HepG2 (cell line): ENCODE results near the gene CTSA. TPM values are rescaled to one million over a fixed set of nuclear protein-coding genes. Genes with fewer than 3 reads are reported as not detected.
A peak's percentile ranks its signal among the peaks of the same experiment; 100 is the strongest.

ENCODE experiments used
- BHLHE40 ChIP-seq: IDR thresholded peaks from 2 replicates; pipeline ENCODE4 v1.6.1; 2011; ENCODE audit warnings: low read length, improper control_type of control experiment
- CEBPZ ChIP-seq: IDR thresholded peaks from 2 replicates; pipeline ENCODE4 v1.6.1; 2012; ENCODE audit warnings: low read length, improper control_type of control experiment
- ELF3 ChIP-seq: IDR thresholded peaks from 2 replicates; pipeline ENCODE4 v1.6.1; 2016; ENCODE audit warnings: missing genetic modification reagents, missing compliant biosample characterization
- HNF4A ChIP-seq: sonication (generic); formaldehyde crosslinking; IDR thresholded peaks from 2 replicates; pipeline ENCODE4 v1.4.0; 2020; ENCODE audit warnings: missing genetic modification reagents
- PLRG1 ChIP-seq: fragments of 450-650 bp; conservative IDR thresholded peaks from 2 replicates; pipeline ENCODE4 v1.6.1; 2016
- PREB ChIP-seq: sonication (generic); formaldehyde crosslinking; IDR thresholded peaks from 2 replicates; pipeline ENCODE4 v1.4.0; 2020; ENCODE audit warnings: missing genetic modification reagents
- SKIL ChIP-seq: sonication (generic); formaldehyde crosslinking; IDR thresholded peaks from 2 replicates; pipeline ENCODE4 v1.8.0; 2022; ENCODE audit warnings: missing genetic modification reagents, mild to moderate bottlenecking, moderate library complexity, borderline replicate concordance
- TBL1XR1 ChIP-seq: fragments of 150-350 bp; IDR thresholded peaks from 2 replicates; pipeline ENCODE4 v1.6.1; 2014; ENCODE audit warnings: borderline replicate concordance, low read length; ENCODE audit not compliant: partially characterized antibody
- ZBTB1 ChIP-seq: sonication (generic); formaldehyde crosslinking; IDR thresholded peaks from 2 replicates; pipeline ENCODE4 v1.4.0; 2020; ENCODE audit warnings: missing genetic modification reagents, borderline replicate concordance
- ZBTB37 ChIP-seq: sonication (generic); formaldehyde crosslinking; IDR thresholded peaks from 2 replicates; pipeline ENCODE4 v1.4.0; 2020; ENCODE audit warnings: mild to moderate bottlenecking, missing genetic modification reagents
- ZBTB38 ChIP-seq: sonication (generic); formaldehyde crosslinking; IDR thresholded peaks from 2 replicates; pipeline ENCODE4 v1.5.1; 2020; ENCODE audit warnings: mild to moderate bottlenecking, missing genetic modification reagents
- ZFP1 ChIP-seq: IDR thresholded peaks from 2 replicates; pipeline ENCODE4 v1.6.1; 2016
- ZFP91 ChIP-seq: sonication (generic); formaldehyde crosslinking; IDR thresholded peaks from 2 replicates; pipeline ENCODE4 v1.9.0; 2022; ENCODE audit warnings: missing genetic modification reagents, mild to moderate bottlenecking, borderline replicate concordance
- ZNF703 ChIP-seq: sonication (generic); formaldehyde crosslinking; IDR thresholded peaks from 2 replicates; pipeline ENCODE4 v1.5.1; 2020; ENCODE audit warnings: missing genetic modification reagents, mild to moderate bottlenecking, moderate library complexity, borderline replicate concordance
- ZNF782 ChIP-seq: sonication (generic); formaldehyde crosslinking; IDR thresholded peaks from 2 replicates; pipeline ENCODE4 v1.4.0; 2020; ENCODE audit warnings: missing genetic modification reagents, mild to moderate bottlenecking, borderline replicate concordance
- polyA plus RNA-seq, 8 experiments: library from polyadenylated mRNA; depleted of rRNA in 3 of 8; stranded (reverse) in 7 of 8; unstranded in 1 of 8; fragments of >200 nt; fragmentation: Illumina TruSeq in 4 of 8; extraction: Trizol in 4 of 8; gene quantifications; 2 replicates each; pipeline versions ENCODE4 v1.2.1 to v1.2.3, GENCODE V29; 2011 to 2016; ENCODE audit warnings: low read depth in 4 of 8, missing spikeins in 1 of 8, mixed read lengths in 1 of 8; ENCODE audit not compliant: insufficient read depth in 1 of 8
- total RNA-seq, 5 experiments: library from RNA; depleted of rRNA; stranded (reverse); fragments of >200 nt; fragmentation: Illumina TruSeq; extraction: Trizol; gene quantifications; 2 replicates each; pipeline ENCODE4 v1.2.3, GENCODE V29; 2016; ENCODE audit warnings: low read depth in 1 of 5

CTSA gene
- total and polyA plus RNA-seq, 2 of the 13 experiments (the other 11 are each of a cell fraction or from before 2014, with no cell fraction given) = 202 to 231 TPM

- TF ChIP-seq ZNF782 (CRISPR knock-in tag) = peak; percentile 44; the same call in 1 of the 2 replicates
- TF ChIP-seq BHLHE40 = no peak
- TF ChIP-seq TBL1XR1 = no peak
- TF ChIP-seq ZFP1 (CRISPR knock-in tag) = no peak
- no peak for TF ChIP-seq PREB
- peak; percentile 64 for TF ChIP-seq HNF4A (CRISPR knock-in tag)
- no peak for TF ChIP-seq PLRG1
- TF ChIP-seq ZNF703 (CRISPR knock-in tag) = no peak
- TF ChIP-seq ZBTB38 (CRISPR knock-in tag) = no peak
- TF ChIP-seq ZBTB1 (CRISPR knock-in tag) = no peak
- TF ChIP-seq CEBPZ = no peak
- no peak for TF ChIP-seq SKIL
- TF ChIP-seq ZBTB37 (CRISPR knock-in tag) = no peak
- TF ChIP-seq ZFP91 (CRISPR knock-in tag) = peak; percentile 27; the same call in 1 of the 2 replicates
- 0 out of 2 replicates have a peak, but pooled peaks have one; percentile 32 for TF ChIP-seq ELF3 (CRISPR knock-in tag)
These were observed 29.7 kb upstream of the CTSA start (continued) for GRCh38 chr20:45861221-45862075.
